Stimulated activated CD4-positive, alpha-beta T cell treated with anti-CD3 and anti-CD28 coated beads, Interleukin-12 subunit alpha, Interleukin-12 subunit beta, amount 100 ng/mL, for 24 hours (primary cell): ENCODE results near the gene ARMH2.

Source experiments
- DNase-seq, 2 experiments: peaks; one replicate each; pipeline ENCODE4 v3.0.0-alpha.2; 2020; ENCODE audit warnings: low read depth in 2 of 2

The ARMH2 gene

GRCh38 chr6:24798740-24799540 lies at the start of gene ARMH2:
Gene ARMH2 (minus strand): TSS chr6:24798917. CDS start chr6:24798857, 60 bp downstream.
- no peak for DNase-seq

- DNase-seq = no peak
Measured at GRCh38 chr6:24848461-24848860, 49.7 kb upstream of the ARMH2 start.

- no peak for DNase-seq
Measured at GRCh38 chr6:24847402-24847801, 48.7 kb upstream of the ARMH2 start.

GRCh38 chr6:24845578-24845977 lies 46.9 kb upstream of the ARMH2 start:
- no peak for DNase-seq

- no peak for DNase-seq
Measured at GRCh38 chr6:24844903-24845302, 46.2 kb upstream of the ARMH2 start.

GRCh38 chr6:24844061-24844460 lies 45.3 kb upstream of the ARMH2 start:
- DNase-seq = no peak

- no peak for DNase-seq
Measured at GRCh38 chr6:24840187-24840586, 41.5 kb upstream of the ARMH2 start.

GRCh38 chr6:24838994-24839393 lies 40.3 kb upstream of the ARMH2 start:
- no peak for DNase-seq

GRCh38 chr6:24838081-24838480 lies 39.4 kb upstream of the ARMH2 start:
- DNase-seq = no peak

- no peak for DNase-seq
Measured at GRCh38 chr6:24836109-24836508, 37.4 kb upstream of the ARMH2 start.

- DNase-seq = no peak
Measured at GRCh38 chr6:24833711-24834386, 35.1 kb upstream of the ARMH2 start.

GRCh38 chr6:24832794-24833193 lies 34.1 kb upstream of the ARMH2 start:
- DNase-seq = no peak

- no peak for DNase-seq
Measured at GRCh38 chr6:24831771-24832716, 33.3 kb upstream of the ARMH2 start.

- no peak for DNase-seq
Measured at GRCh38 chr6:24829657-24830056, 30.9 kb upstream of the ARMH2 start.

- DNase-seq = no peak
Measured at GRCh38 chr6:24827970-24828369, 29.3 kb upstream of the ARMH2 start.

GRCh38 chr6:24827162-24827561 lies 28.4 kb upstream of the ARMH2 start:
- no peak for DNase-seq

- DNase-seq = no peak
Measured at GRCh38 chr6:24825130-24825630, 26.5 kb upstream of the ARMH2 start.

- no peak for DNase-seq
Measured at GRCh38 chr6:24824142-24824938, 25.6 kb upstream of the ARMH2 start.

GRCh38 chr6:24823185-24823584 lies 24.5 kb upstream of the ARMH2 start:
- no peak for DNase-seq

- no peak for DNase-seq
Measured at GRCh38 chr6:24822696-24823095, 24.0 kb upstream of the ARMH2 start.

- DNase-seq = no peak
Measured at GRCh38 chr6:24821860-24822444, 23.2 kb upstream of the ARMH2 start.
